ENCODE results near the gene ZMYND19. TPM values are rescaled to one million over a fixed set of nuclear protein-coding genes. Genes with fewer than 3 reads are reported as not detected.
A peak's percentile ranks its signal among the peaks of the same experiment; 100 is the strongest.
"Not testable (repeated sequence)": the region's sequence is repeated elsewhere in the genome, so short reads cannot be mapped to it uniquely, and the experiment has no call there.

Gene ZMYND19
- total RNA-seq, 1 donor from 2014 or later, result 31.4 TPM

DNA sequence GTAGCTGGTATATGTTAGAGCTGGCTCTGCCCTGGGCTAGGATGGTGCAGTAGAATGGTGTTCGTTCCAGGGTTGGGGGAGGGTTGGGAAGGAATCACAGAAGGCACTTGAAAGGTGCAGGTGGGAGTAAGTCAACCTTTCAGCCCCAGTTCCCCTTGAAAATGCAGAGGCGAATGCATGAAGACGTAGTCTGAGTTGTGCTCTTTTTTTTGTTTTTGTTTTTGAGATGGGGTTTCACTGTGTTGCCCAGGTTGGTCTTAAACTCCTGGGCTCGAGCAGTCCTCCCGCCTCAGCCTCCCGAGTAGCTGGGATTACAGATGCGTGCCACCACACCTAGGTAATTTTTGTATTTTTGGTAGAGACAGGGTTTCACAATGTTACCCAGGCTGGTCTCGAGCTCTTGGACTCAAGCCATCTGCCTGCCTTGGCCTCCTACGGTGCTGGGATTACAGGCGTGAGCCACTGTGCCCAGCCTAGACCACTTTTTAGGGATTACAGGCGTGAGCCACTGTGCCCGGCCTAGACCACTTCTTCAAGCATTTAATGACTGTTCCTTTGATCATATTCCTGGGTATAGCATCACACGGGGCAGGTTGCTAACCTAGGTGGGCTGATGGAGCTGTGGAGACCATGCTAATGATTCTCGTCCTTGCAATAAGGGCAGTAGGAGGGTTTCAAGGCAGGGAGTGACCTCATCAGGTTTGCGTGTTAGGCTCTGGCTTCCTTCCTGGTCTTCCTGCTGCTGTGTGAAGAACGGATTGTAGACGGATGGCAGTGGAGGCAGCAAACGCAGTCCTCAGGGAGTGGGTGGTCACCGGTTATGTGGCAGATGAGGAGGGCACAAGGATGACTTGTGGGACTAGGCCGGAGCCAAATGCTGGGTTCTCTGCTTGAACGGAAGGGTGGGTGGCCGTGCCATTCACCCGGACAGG lies 42.2 kb upstream of the ZMYND19 start:
- Mint-ChIP-seq H3K4me3 (ENCODE audit: unreplicated experiment) (no peak overlapping the region), H3K36me3 (ENCODE audit: unreplicated experiment) (peaks cover 1% of the 10 kb centered on the region), H3K27ac (ENCODE audit: unreplicated experiment) (peak overlapping the region; percentile 36), H3K9me3 (ENCODE audit: unreplicated experiment) (no peaks in the 10 kb centered on the region), H3K4me1 (ENCODE audit: unreplicated experiment) (peaks cover 28% of the 10 kb centered on the region), H3K27me3 (ENCODE audit: unreplicated experiment) (no peaks in the 10 kb centered on the region)
- TF ChIP-seq, protein P1, sequence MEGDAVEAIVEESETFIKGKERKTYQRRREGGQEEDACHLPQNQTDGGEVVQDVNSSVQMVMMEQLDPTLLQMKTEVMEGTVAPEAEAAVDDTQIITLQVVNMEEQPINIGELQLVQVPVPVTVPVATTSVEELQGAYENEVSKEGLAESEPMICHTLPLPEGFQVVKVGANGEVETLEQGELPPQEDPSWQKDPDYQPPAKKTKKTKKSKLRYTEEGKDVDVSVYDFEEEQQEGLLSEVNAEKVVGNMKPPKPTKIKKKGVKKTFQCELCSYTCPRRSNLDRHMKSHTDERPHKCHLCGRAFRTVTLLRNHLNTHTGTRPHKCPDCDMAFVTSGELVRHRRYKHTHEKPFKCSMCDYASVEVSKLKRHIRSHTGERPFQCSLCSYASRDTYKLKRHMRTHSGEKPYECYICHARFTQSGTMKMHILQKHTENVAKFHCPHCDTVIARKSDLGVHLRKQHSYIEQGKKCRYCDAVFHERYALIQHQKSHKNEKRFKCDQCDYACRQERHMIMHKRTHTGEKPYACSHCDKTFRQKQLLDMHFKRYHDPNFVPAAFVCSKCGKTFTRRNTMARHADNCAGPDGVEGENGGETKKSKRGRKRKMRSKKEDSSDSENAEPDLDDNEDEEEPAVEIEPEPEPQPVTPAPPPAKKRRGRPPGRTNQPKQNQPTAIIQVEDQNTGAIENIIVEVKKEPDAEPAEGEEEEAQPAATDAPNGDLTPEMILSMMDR (IDR thresholded peaks at IDR 0.05), result no peak
- no peak for DNase-seq (ENCODE audit: extremely low spot score, unreplicated experiment)

DNA sequence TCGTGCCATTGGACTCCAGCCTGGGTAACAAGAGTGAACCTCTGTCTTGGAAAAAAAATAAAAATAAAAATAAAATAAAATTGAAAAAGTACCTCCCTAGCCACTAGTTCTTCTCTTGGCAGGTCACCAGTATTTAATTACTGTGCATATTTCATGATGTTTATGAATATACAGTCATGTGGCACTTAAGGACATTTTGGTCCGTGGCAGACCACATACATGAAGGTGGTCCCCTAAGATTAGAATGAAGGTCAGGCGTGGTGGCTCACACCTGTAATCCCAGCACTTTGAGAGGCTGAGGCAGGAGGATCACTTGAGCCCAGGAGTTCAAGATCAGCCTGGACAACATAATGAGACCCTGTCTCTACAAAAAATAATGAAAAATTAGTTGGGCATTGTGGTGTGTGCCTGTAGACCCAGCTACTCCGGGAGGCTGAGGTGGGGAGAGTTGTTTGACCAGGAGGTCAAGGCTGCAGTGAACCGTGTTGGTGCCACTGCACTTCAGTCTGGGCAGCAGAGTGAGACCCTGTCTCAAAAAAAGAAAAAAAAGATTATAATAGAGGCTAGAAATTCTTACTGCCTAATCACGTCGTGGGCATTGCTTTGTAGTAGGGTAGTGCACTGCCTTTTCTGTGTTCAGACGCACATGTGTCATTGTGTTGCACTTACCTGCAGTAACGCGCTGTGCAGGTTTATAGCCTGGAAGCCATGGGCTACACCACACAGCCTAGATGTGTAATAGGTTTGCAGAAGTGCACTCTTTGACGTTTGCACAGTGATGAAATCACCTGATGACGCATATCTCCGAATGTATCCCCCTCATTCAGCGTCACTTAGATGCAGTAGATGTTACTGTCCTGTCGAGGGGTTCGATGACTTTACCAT lies 41.3 kb upstream of the ZMYND19 start:
- peaks cover 27% of the 10 kb centered on the region for H3K4me1 Mint-ChIP-seq (ENCODE audit: unreplicated experiment)
- H3K9me3 Mint-ChIP-seq (ENCODE audit: unreplicated experiment), result no peaks in the 10 kb centered on the region
- no peak for DNase-seq (ENCODE audit: extremely low spot score, unreplicated experiment)
- H3K4me3 Mint-ChIP-seq (ENCODE audit: unreplicated experiment), result no peak overlapping the region
- no peak overlapping the region for H3K27ac Mint-ChIP-seq (ENCODE audit: unreplicated experiment)
- TF ChIP-seq, protein P1 (IDR thresholded peaks at IDR 0.05), result no peak
- peaks cover 1% of the 10 kb centered on the region for H3K36me3 Mint-ChIP-seq (ENCODE audit: unreplicated experiment)
- no peaks in the 10 kb centered on the region for H3K27me3 Mint-ChIP-seq (ENCODE audit: unreplicated experiment)

DNA sequence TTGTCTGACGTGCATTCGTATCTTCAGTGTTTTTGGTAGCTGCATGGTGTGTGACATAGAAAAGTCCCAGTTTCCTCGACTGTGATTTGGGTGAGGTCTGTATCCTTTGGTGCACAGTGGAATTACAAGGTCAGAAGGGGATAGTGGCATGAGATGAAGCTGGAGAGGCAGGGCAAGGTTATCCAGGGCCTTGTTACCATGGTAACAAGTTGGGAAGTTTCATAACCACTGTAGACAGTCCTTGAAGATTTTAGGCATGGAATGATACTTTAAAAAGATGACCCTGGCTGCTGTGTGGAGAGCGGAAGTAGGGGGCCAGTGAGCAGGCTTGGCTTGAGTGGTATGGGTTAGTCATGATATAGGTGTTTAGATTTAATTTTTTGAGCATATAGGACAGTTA lies 40.4 kb upstream of the ZMYND19 start:
- Mint-ChIP-seq H3K4me3 (ENCODE audit: unreplicated experiment) (no peak overlapping the region), H3K4me1 (ENCODE audit: unreplicated experiment) (peaks cover 23% of the 10 kb centered on the region), H3K36me3 (ENCODE audit: unreplicated experiment) (peaks cover 1% of the 10 kb centered on the region), H3K27me3 (ENCODE audit: unreplicated experiment) (no peaks in the 10 kb centered on the region), H3K27ac (ENCODE audit: unreplicated experiment) (peak overlapping the region; percentile 24), H3K9me3 (ENCODE audit: unreplicated experiment) (no peaks in the 10 kb centered on the region)
- TF ChIP-seq, protein P1 (IDR thresholded peaks at IDR 0.05), result no peak
- no peak for DNase-seq (ENCODE audit: extremely low spot score, unreplicated experiment)

DNA sequence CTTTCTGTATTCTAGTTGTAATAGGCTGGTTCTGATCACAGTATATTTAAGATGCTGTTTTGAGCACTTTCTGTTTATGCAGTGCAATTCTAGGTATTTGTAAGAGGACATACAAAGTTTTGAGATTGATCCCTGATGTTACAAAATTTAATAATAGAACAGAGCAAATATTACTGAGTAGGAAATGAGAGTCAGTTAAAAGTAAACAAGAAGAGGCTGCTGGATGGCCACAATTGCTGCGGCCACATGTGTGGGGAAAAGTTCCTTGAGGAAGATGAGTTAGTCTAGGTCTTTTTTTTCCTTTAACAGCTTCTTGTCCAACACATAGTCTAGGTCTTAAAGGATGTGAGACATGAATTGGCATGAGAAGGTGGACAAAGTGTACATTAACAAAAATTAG lies 39.8 kb upstream of the ZMYND19 start:
- TF ChIP-seq, protein P1 (IDR thresholded peaks at IDR 0.05), result no peak
- H3K36me3 Mint-ChIP-seq (ENCODE audit: unreplicated experiment), result peaks cover 3% of the 10 kb centered on the region
- peaks cover 23% of the 10 kb centered on the region for H3K4me1 Mint-ChIP-seq (ENCODE audit: unreplicated experiment)
- no peak overlapping the region for H3K4me3 Mint-ChIP-seq (ENCODE audit: unreplicated experiment)
- H3K27ac Mint-ChIP-seq (ENCODE audit: unreplicated experiment), result peak overlapping the region; percentile 8
- DNase-seq (ENCODE audit: extremely low spot score, unreplicated experiment), result no peak
- no peaks in the 10 kb centered on the region for H3K9me3 Mint-ChIP-seq (ENCODE audit: unreplicated experiment)
- H3K27me3 Mint-ChIP-seq (ENCODE audit: unreplicated experiment), result no peaks in the 10 kb centered on the region

DNA sequence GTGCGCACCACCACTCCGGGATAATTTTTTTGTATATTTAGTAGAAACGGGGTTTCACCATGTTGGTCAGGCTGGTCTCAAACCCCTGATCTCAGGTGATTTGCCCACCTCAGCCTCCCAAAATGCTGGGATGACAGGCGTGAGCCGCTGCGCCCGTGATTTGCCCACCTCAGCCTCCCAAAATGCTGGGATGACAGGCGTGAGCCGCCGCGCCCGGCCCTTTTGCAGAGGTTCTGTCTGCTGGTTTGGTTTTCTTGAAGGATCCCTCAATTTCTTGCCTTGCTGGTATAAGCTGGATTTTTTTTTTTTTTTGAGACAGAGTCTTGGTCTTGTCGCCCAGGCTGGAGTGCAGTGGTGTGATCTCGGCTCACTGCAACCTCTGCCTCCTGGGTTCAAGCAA lies 37.1 kb upstream of the ZMYND19 start:
- H3K4me1 Mint-ChIP-seq (ENCODE audit: unreplicated experiment), result peaks cover 18% of the 10 kb centered on the region
- H3K27ac Mint-ChIP-seq (ENCODE audit: unreplicated experiment); H3K9me3 Mint-ChIP-seq (ENCODE audit: unreplicated experiment); DNase-seq (ENCODE audit: extremely low spot score, unreplicated experiment); H3K36me3 Mint-ChIP-seq (ENCODE audit: unreplicated experiment); H3K27me3 Mint-ChIP-seq (ENCODE audit: unreplicated experiment); H3K4me3 Mint-ChIP-seq (ENCODE audit: unreplicated experiment): not testable (repeated sequence)
